ENCODE measurements around the gene USP15. TPM values are rescaled to one million over a fixed set of nuclear protein-coding genes. Genes with fewer than 3 reads are reported as not detected.

USP15 gene
- polyA plus RNA-seq, 2 donors = 33.9 to 64.6 TPM

Other genes starting within 250 kb of the USP15 start
- gene MON2, start 206.4 kb downstream of the USP15 start, polyA plus RNA-seq = 10 to 100 TPM; 10.4 to 10.5 TPM

Measured in esophagus (tissue), 2 donors.